Tibial artery (tissue), 4 donors: Measurements from ENCODE around the gene CFAP100.

Experiments
- DNase-seq, 2 donors: peaks; one replicate each; pipeline ENCODE4 v3.0.0-alpha.2; 2019
- H3K27ac ChIP-seq, 2 donors: fragments of 200-600 bp; sonication (generic) in 1 of 2; 1 replicate in 1 of 2; 2 replicates in 1 of 2; pipeline ENCODE4 v1.5.1; 2018 to 2019; ENCODE audit warnings: mild to moderate bottlenecking in 1 of 2
- H3K27me3 ChIP-seq, 2 donors: fragments of 200-600 bp; sonication (generic) in 1 of 2; one replicate each; pipeline versions ENCODE4 v1.5.1 to v1.6.0; 2016 to 2019
- H3K36me3 ChIP-seq, 3 donors: fragments of 200-600 bp; sonication (generic) in 2 of 3; one replicate each; pipeline ENCODE4 v1.5.1; 2016 to 2019; ENCODE audit warnings: mild to moderate bottlenecking in 2 of 3
- H3K4me1 ChIP-seq, 4 donors: fragments of 200-600 bp; sonication (generic) in 2 of 4; 1 replicate in 3 of 4; 2 replicates in 1 of 4; pipeline ENCODE4 v1.5.1; 2016 to 2019
- H3K4me3 ChIP-seq, 2 donors: fragments of 200-600 bp; sonication (generic) in 1 of 2; 1 replicate in 1 of 2; 2 replicates in 1 of 2; pipeline ENCODE4 v1.5.1; 2018 to 2019; ENCODE audit warnings: mild to moderate bottlenecking in 2 of 2
- H3K9me3 ChIP-seq, 3 donors: fragments of 200-600 bp; sonication (generic) in 1 of 3; one replicate each; pipeline ENCODE4 v1.5.1; 2016 to 2019
- CTCF ChIP-seq, 2 experiments: fragments of 200-600 bp in 1 of 2; fragments of 450-650 bp in 1 of 2; IDR thresholded peaks; one replicate each; pipeline ENCODE4 v1.5.1; 2017 to 2019; ENCODE audit warnings: antibody characterized with exemption in 2 of 2, mild to moderate bottlenecking in 1 of 2, moderate library complexity in 1 of 2
- intact Hi-C: fragments of 100-400 bp; cut with DNase I; formaldehyde crosslinking; loops from one replicate; pipeline ENCODE4 v1.15.0; 2023; ENCODE audit warnings: low total_unique reads

CFAP100 gene

GRCh38 chr3:126422571-126423091 is 27.9 kb downstream of the CFAP100 start:
- intact Hi-C loops = no loop called here
- TF ChIP-seq CTCF (IDR thresholded peaks at IDR 0.05) = no peak
- peaks cover 0 to 29% of the 10 kb centered on the region in 2 donors for H3K27me3 ChIP-seq
- H3K36me3 ChIP-seq = peaks cover 12 to 21% (median 18%) of the 10 kb centered on the region in 3 donors
- H3K4me1 ChIP-seq = no peaks in the 10 kb centered on the region
- peak in 1 of 2 donors; percentile 53 for DNase-seq
- peaks cover 0 to 20% (median 13%) of the 10 kb centered on the region in 3 donors for H3K9me3 ChIP-seq
- H3K4me3 ChIP-seq = no peak overlapping the region
- no peak overlapping the region for H3K27ac ChIP-seq

- Histone ChIP-seq H3K27ac (no peak overlapping the region), H3K4me1 (no peaks in the 10 kb centered on the region), H3K9me3 (peaks cover 0 to 24% (median 13%) of the 10 kb centered on the region in 3 donors), H3K4me3 (no peak overlapping the region), H3K36me3 (peaks cover 16 to 21% (median 18%) of the 10 kb centered on the region in 3 donors), H3K27me3 (peaks cover 0 to 21% of the 10 kb centered on the region in 2 donors)
- intact Hi-C loops = no loop called here
- TF ChIP-seq CTCF (IDR thresholded peaks at IDR 0.05) = no peak
- DNase-seq = peak in 1 of 2 donors; percentile 57
Observed at GRCh38 chr3:126423191-126424038, 28.7 kb downstream of the CFAP100 start.

- no peak overlapping the region for H3K4me3 ChIP-seq
- no peak overlapping the region for H3K27ac ChIP-seq
- intact Hi-C loops = no loop called here
- H3K36me3 ChIP-seq = peaks cover 16 to 21% (median 18%) of the 10 kb centered on the region in 3 donors
- no peak for TF ChIP-seq CTCF (IDR thresholded peaks at IDR 0.05)
- H3K9me3 ChIP-seq = peaks cover 0 to 28% (median 13%) of the 10 kb centered on the region in 3 donors
- H3K4me1 ChIP-seq = no peaks in the 10 kb centered on the region
- peak in 1 of 2 donors; percentile 52 for DNase-seq
- H3K27me3 ChIP-seq = peaks cover 0 to 13% of the 10 kb centered on the region in 2 donors
Observed at GRCh38 chr3:126424039-126424717, 29.5 kb downstream of the CFAP100 start.

- intact Hi-C loops = no loop called here
- Histone ChIP-seq H3K9me3 (peaks cover 0 to 28% (median 13%) of the 10 kb centered on the region in 3 donors), H3K27me3 (peaks cover 0 to 8% of the 10 kb centered on the region in 2 donors), H3K27ac (no peak overlapping the region), H3K4me3 (no peak overlapping the region), H3K36me3 (peaks cover 16 to 21% (median 18%) of the 10 kb centered on the region in 3 donors), H3K4me1 (no peaks in the 10 kb centered on the region)
- no peak for TF ChIP-seq CTCF (IDR thresholded peaks at IDR 0.05)
- DNase-seq = no peak
Observed at GRCh38 chr3:126424751-126425150, 30.0 kb downstream of the CFAP100 start.

- peaks cover 0 to 28% (median 11%) of the 10 kb centered on the region in 3 donors for H3K9me3 ChIP-seq
- no peak for TF ChIP-seq CTCF (IDR thresholded peaks at IDR 0.05)
Observed at GRCh38 chr3:126431103-126431534, 36.4 kb downstream of the CFAP100 start.

More at GRCh38 chr3:126431103-126431534, 36.4 kb downstream of the CFAP100 start:
- no peaks in the 10 kb centered on the region for H3K4me1 ChIP-seq
- DNase-seq = no peak
- no peak overlapping the region for H3K27ac ChIP-seq
- intact Hi-C loops = no loop called here
- H3K4me3 ChIP-seq = no peak overlapping the region
- no peaks in the 10 kb centered on the region for H3K27me3 ChIP-seq
- H3K36me3 ChIP-seq = peaks cover 17 to 44% (median 42%) of the 10 kb centered on the region in 3 donors
